IMR-90 (cell line): ENCODE results near the gene COX7A1. TPM values are rescaled to one million over a fixed set of nuclear protein-coding genes. Genes with fewer than 3 reads are reported as not detected.
A peak's percentile ranks its signal among the peaks of the same experiment; 100 is the strongest.

Experiments
- ATAC-seq: fragments of 200-7000 bp; cut with Tn5 transposase; 2 replicates; pipeline ENCODE4 v1.9.1; 2020; ENCODE audit warnings: low read depth, mild to moderate bottlenecking, moderate library complexity
- Bru-seq: library from RNA; stranded (reverse); fragments of 400-500 nt; gene quantifications from one replicate; lab custom pipeline; 2021; lab: Mats Ljungman, UMichigan
- BruChase-seq, 2 experiments: library from RNA; stranded (reverse); fragments of 400-500 nt; gene quantifications; one replicate each; lab custom pipeline; 2021; lab: Mats Ljungman, UMichigan
- BruUV-seq: library from RNA; stranded (reverse); fragments of 400-500 nt; replicated peaks from 2 replicates; lab custom pipeline; 2021; lab: Mats Ljungman, UMichigan
- CTCF ChIA-PET: fragments of 300-600 bp; formaldehyde crosslinking; extraction: SDS; loops from one replicate; lab custom pipeline; 2021; ENCODE audit warnings: antibody characterized with exemption; lab: Yijun Ruan, JAX
- POLR2A ChIA-PET: fragments of 300-600 bp; sonication (Branson Sonifier 250); formaldehyde crosslinking; loops from one replicate; lab custom pipeline; 2022; ENCODE audit warnings: antibody characterized with exemption; ENCODE audit not compliant: unreplicated experiment; lab: Charles Lee
- DNase-seq: peaks from one replicate; pipeline ENCODE4 v3.0.0; 2013
- H2AFZ ChIP-seq: replicated peaks from 2 replicates; pipeline ENCODE3; 2013; ENCODE audit warnings: low read length, mild to moderate bottlenecking; ENCODE audit not compliant: poor library complexity
- H2AK5ac ChIP-seq: 2 replicates; pipeline ENCODE4 v1.6.1; 2013; ENCODE audit warnings: low read depth, low read length, inconsistent platforms
- H2AK9ac ChIP-seq: replicated peaks from 2 replicates; pipeline ENCODE3; 2013; ENCODE audit warnings: mild to moderate bottlenecking, low read depth, low read length, moderate library complexity; ENCODE audit not compliant: poor library complexity
- H2BK120ac ChIP-seq: 2 replicates; pipeline ENCODE4 v1.6.1; 2013; ENCODE audit warnings: low read depth, low read length, inconsistent platforms
- H2BK15ac ChIP-seq: 3 replicates; pipeline ENCODE4 v1.6.1; 2013; ENCODE audit warnings: low read depth, low read length, inconsistent platforms
- H2BK20ac ChIP-seq: 2 replicates; pipeline ENCODE4 v1.6.1; 2013; ENCODE audit warnings: low read depth, mild to moderate bottlenecking, inconsistent platforms, low read length, moderate library complexity
- H2BK5ac ChIP-seq: 2 replicates; pipeline ENCODE4 v1.6.1; 2013; ENCODE audit warnings: mild to moderate bottlenecking, low read depth, low read length, inconsistent platforms; ENCODE audit not compliant: poor library complexity, severe bottlenecking
- H3K14ac ChIP-seq: replicated peaks from 2 replicates; pipeline ENCODE4 v1.6.1; 2013; ENCODE audit warnings: low read depth, low read length, inconsistent platforms
- H3K18ac ChIP-seq: 2 replicates; pipeline ENCODE4 v1.6.1; 2013; ENCODE audit warnings: low read depth, low read length, control low read depth
- H3K23ac ChIP-seq: 2 replicates; pipeline ENCODE4 v1.6.1; 2013; ENCODE audit warnings: low read depth, low read length, inconsistent platforms
- H3K27ac ChIP-seq: 2 replicates; pipeline ENCODE4 v1.5.1; 2013; ENCODE audit warnings: mild to moderate bottlenecking, control low read depth, low read length; ENCODE audit not compliant: insufficient read depth
- H3K27me3 ChIP-seq: 2 replicates; pipeline ENCODE4 v1.6.1; 2013; ENCODE audit warnings: low read length; ENCODE audit not compliant: control insufficient read depth, insufficient read depth
- H3K36me3 ChIP-seq: 2 replicates; pipeline ENCODE4 v1.6.1; 2013; ENCODE audit warnings: low read length, mixed read lengths; ENCODE audit not compliant: control insufficient read depth, insufficient read depth
- H3K4ac ChIP-seq: 2 replicates; pipeline ENCODE4 v1.6.1; 2013; ENCODE audit warnings: low read depth, low read length, inconsistent platforms
- H3K4me1 ChIP-seq: 2 replicates; pipeline ENCODE4 v1.6.1; 2013; ENCODE audit warnings: low read length, mixed read lengths; ENCODE audit not compliant: control insufficient read depth, insufficient read depth
- H3K4me2 ChIP-seq: 2 replicates; pipeline ENCODE4 v1.6.1; 2013; ENCODE audit warnings: low read depth, mild to moderate bottlenecking, control low read depth, low read length, moderate library complexity
- H3K4me3 ChIP-seq: 2 replicates; pipeline ENCODE4 v1.5.1; 2013; ENCODE audit warnings: low read depth, mild to moderate bottlenecking, control low read depth, low read length, moderate library complexity; ENCODE audit not compliant: insufficient read depth
- H3K56ac ChIP-seq: 2 replicates; pipeline ENCODE4 v1.6.1; 2013; ENCODE audit warnings: low read length, inconsistent platforms; ENCODE audit not compliant: insufficient read depth; ENCODE audit errors: extremely low read depth
- H3K79me1 ChIP-seq, 2 experiments: 2 replicates each; pipeline ENCODE4 v1.6.1; 2013; ENCODE audit warnings: low read length in 2 of 2, inconsistent platforms in 1 of 2, low read depth in 1 of 2
- H3K9ac ChIP-seq: 2 replicates; pipeline ENCODE4 v1.6.1; 2013; ENCODE audit warnings: low read depth, low read length, control low read depth
- H3K9me1 ChIP-seq: 2 replicates; pipeline ENCODE4 v1.6.1; 2013; ENCODE audit warnings: low read length, inconsistent platforms; ENCODE audit not compliant: insufficient read depth
- H3K9me3 ChIP-seq: 2 replicates; pipeline ENCODE4 v1.6.1; 2013; ENCODE audit warnings: low read length; ENCODE audit not compliant: control insufficient read depth, insufficient read depth
- H4K20me1 ChIP-seq: 2 replicates; pipeline ENCODE4 v1.6.1; 2013; ENCODE audit warnings: low read length, inconsistent platforms; ENCODE audit not compliant: insufficient read depth
- H4K5ac ChIP-seq: 2 replicates; pipeline ENCODE4 v1.6.1; 2013; ENCODE audit warnings: mild to moderate bottlenecking, low read depth, low read length, control low read depth
- H4K8ac ChIP-seq, 2 experiments: 2 replicates each; pipeline ENCODE4 v1.6.1; 2013; ENCODE audit warnings: low read depth in 2 of 2, low read length in 2 of 2, control low read depth in 1 of 2, inconsistent platforms in 1 of 2
- H4K91ac ChIP-seq: 2 replicates; pipeline ENCODE4 v1.6.1; 2013; ENCODE audit warnings: low read depth, low read length, inconsistent platforms; ENCODE audit not compliant: insufficient read depth
- BHLHE40 ChIP-seq: fragments of 150-350 bp; IDR thresholded peaks from 2 replicates; pipeline ENCODE4 v1.6.1; 2016; ENCODE audit warnings: mild to moderate bottlenecking, low read depth, low read length
- CEBPB ChIP-seq: IDR thresholded peaks from 2 replicates; pipeline ENCODE4 v1.6.1; 2012; ENCODE audit warnings: low read depth, low read length, improper control_type of control experiment
- MAFK ChIP-seq: IDR thresholded peaks from 2 replicates; pipeline ENCODE4 v1.6.1; 2012; ENCODE audit warnings: low read depth, low read length, improper control_type of control experiment
- MAZ ChIP-seq: IDR thresholded peaks from 2 replicates; pipeline ENCODE4 v1.6.1; 2012; ENCODE audit warnings: low read depth, mild to moderate bottlenecking, low read length, improper control_type of control experiment, moderate library complexity, borderline replicate concordance
- MXI1 ChIP-seq: IDR thresholded peaks from 2 replicates; pipeline ENCODE4 v1.6.1; 2012; ENCODE audit warnings: low read depth, mild to moderate bottlenecking, low read length, moderate library complexity, borderline replicate concordance
- POLR2A ChIP-seq: IDR thresholded peaks from 2 replicates; pipeline ENCODE4 v1.6.1; 2012; ENCODE audit warnings: mild to moderate bottlenecking, low read depth, low read length
- RAD21 ChIP-seq: IDR thresholded peaks from 2 replicates; pipeline ENCODE4 v1.6.1; 2012; ENCODE audit warnings: low read length, improper control_type of control experiment
- RCOR1 ChIP-seq: IDR thresholded peaks from 2 replicates; pipeline ENCODE4 v1.6.1; 2012; ENCODE audit warnings: mild to moderate bottlenecking, low read length, improper control_type of control experiment; ENCODE audit not compliant: insufficient replicate concordance
- WGBS, 2 experiments: methylation state at CpG; one replicate each; pipeline versions ENCODE4 v1.1.5 to v1.1.7; 2013; ENCODE audit warnings: missing lambda C conversion rate in 2 of 2; ENCODE audit not compliant: insufficient read length in 1 of 2; ENCODE audit errors: extremely low coverage in 2 of 2; 5-methylcytosine and 5-hydroxymethylcytosine counted together
- dilution Hi-C: fragments of 300-500 bp; cut with HindIII; formaldehyde crosslinking; loops from one replicate; pipeline ENCODE4 v1.14.3; 2018; ENCODE audit warnings: low sequenced_read_pairs; ENCODE audit not compliant: unreplicated experiment
- in situ Hi-C: fragments of 300-500 bp; cut with MboI; formaldehyde crosslinking; loops from 3 replicates; pipeline ENCODE4 v1.14.3; 2019; ENCODE audit warnings: low sequenced_read_pairs, inconsistent platforms, mixed read lengths
- intact Hi-C: fragments of 100-400 bp; cut with micrococcal nuclease; formaldehyde crosslinking; loops from 2 replicates; pipeline ENCODE4 v1.10.0; 2022
- long read RNA-seq: library from polyadenylated mRNA; unstranded; transcript quantifications from one replicate; pipeline ENCODE4 v2.0.0, GENCODE V29; 2021; ENCODE audit not compliant: unreplicated experiment
- polyA plus RNA-seq, 3 experiments: library from polyadenylated mRNA; depleted of rRNA; stranded (reverse); fragments of >200 nt; gene quantifications; 2 replicates each; pipeline ENCODE4 v1.2.3, GENCODE V29; 2012; ENCODE audit warnings: low replicate concordance in 1 of 3
- total RNA-seq: library from RNA; depleted of rRNA; stranded (reverse); fragments of >200 nt; gene quantifications from 2 replicates; pipeline ENCODE4 v1.2.3, GENCODE V29; 2012; rRNA removed
- TF ChIP-seq, protein P1 (sequence below): conservative IDR thresholded peaks from 2 replicates; pipeline ENCODE4 v1.5.1; 2012; ENCODE audit warnings: mild to moderate bottlenecking, low read depth, low read length, improper control_type of control experiment
- TF ChIP-seq, protein P2 (sequence below): fragments of 150-350 bp; IDR thresholded peaks from 2 replicates; pipeline ENCODE4 v1.6.1; 2016; ENCODE audit warnings: low read depth, mild to moderate bottlenecking, low read length, moderate library complexity, borderline replicate concordance
- TF ChIP-seq, protein P3 (sequence below): fragments of 150-350 bp; IDR thresholded peaks from 2 replicates; pipeline ENCODE4 v1.6.1; 2017; ENCODE audit warnings: mild to moderate bottlenecking, antibody characterized with exemption, low read length, low read depth

Gene COX7A1
- 0.54 and 1.1 TPM in 2 replicates for total RNA-seq
- 6.9 and 8.4 TPM in 2 replicates for polyA plus RNA-seq (2012; rRNA removed)
- polyA plus RNA-seq (2012; cell fraction: cytosol; rRNA removed) = 2.9 and 3.3 TPM in 2 replicates
- polyA plus RNA-seq (2012; cell fraction: nucleus; rRNA removed; ENCODE audit: low replicate concordance) = 1.3 and 1.6 TPM in 2 replicates
- percentile 24 among the genes with signal in this experiment for Bru-seq, nascent RNA
- not detected for BruChase-seq, experiment 1, labeled RNA remaining after a 6-hour chase
- BruChase-seq, experiment 2, labeled RNA remaining after a 2-hour chase = percentile 18 among the genes with signal in this experiment
- long read RNA-seq, partial matches to known transcripts = 0 of 3 reads
- long read RNA-seq, other reads (novel, unspliced or antisense) = 1 of 3 reads

DNA sequence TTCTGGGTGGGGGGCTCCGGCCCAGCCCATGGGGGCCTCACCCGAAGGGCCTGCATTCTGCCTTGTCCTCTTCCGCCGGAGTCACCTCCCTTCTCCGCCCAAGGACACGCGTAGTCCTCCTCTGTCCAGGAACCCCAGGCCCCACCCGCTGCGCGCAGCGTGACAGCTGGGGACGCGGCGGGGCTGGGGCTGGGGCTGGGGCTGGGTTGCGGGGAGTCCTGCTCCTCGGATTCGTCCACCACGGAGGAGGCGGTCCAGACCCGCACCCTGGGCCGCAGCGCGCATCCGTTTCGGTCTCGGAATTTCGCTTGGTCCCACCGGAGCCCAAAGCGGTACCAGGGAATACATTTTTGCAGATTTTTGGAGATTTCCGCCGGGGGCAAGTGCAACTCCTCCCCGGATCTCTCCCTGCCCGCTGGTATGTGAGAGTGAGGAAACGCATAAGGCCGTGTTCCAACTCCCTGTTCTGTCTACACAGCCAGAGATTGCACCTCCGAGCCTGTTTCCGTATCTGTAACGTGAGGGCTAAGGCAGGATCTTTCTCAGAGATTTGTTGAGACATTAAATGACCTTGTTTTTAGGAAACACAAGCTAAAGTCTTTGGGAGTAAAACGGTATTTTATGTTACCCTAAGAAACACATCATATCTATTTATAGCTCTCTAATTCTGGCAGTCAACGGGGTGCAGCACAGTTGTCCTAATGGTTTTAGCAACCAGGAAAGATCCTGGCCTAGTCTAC is at the start of gene COX7A1:
Gene COX7A1, minus strand, starts transcription at position 96 of the 740 bp plus-strand sequence. Its CDS starts 40 bp downstream, at position 56.
- no peak within 1 kb of the TSS for H3K18ac ChIP-seq
- no TSS peak for BruUV-seq
- no peak within 1 kb of the TSS for H2BK5ac ChIP-seq
- H3K4me3 ChIP-seq = 0 out of 2 replicates have a peak within 1 kb of the TSS, but pooled peaks have one; percentile 1
- peaks cover 29% of the 10 kb centered on the region for H3K36me3 ChIP-seq
- no peak within 1 kb of the TSS for H3K14ac ChIP-seq
- H3K4me2 ChIP-seq = peak within 1 kb of the TSS; percentile 35; the same call in 1 of the 2 replicates
- H2BK20ac ChIP-seq = no peak within 1 kb of the TSS
- H3K79me1 ChIP-seq = peaks cover 4 to 28% of the 10 kb centered on the region in 2 experiments; a peak in 2 of 4 replicates
- H3K9ac ChIP-seq = no peak within 1 kb of the TSS
- H4K20me1 ChIP-seq = peaks cover 10% of the 10 kb centered on the region
- H3K4me1 ChIP-seq = peaks cover 6% of the 10 kb centered on the region; the same call in 1 of the 2 replicates
- ChIA-PET CTCF (interaction anchor here (0.7 to 0.9 kb wide), 3 partner anchors 17 to 75 kb away, joined by 4 to 6 read pairs (median 4); no protein-coding TSS in a partner anchor), POLR2A (no interaction called here)
- H3K4ac ChIP-seq = peak within 1 kb of the TSS; percentile 27; the same call in 1 of the 2 replicates
- H3K9me1 ChIP-seq = no peaks in the 10 kb centered on the region; the same call in 1 of the 2 replicates
- DNase-seq (peak; percentile 13), ATAC-seq (peak; percentile 40)
- 28% methylated on average over 5 of the region's 40 CpGs; no CpG with 5 or more reads in 1 of the 2 experiments for WGBS, 2 experiments
- peak within 1 kb of the TSS in 1 of 2 experiments; percentile 13; a peak in 2 of 4 replicates for H4K8ac ChIP-seq
- in situ Hi-C loops (no loop called here), dilution Hi-C loops (no loop called here), intact Hi-C loops (no loop called here)
- no peak within 1 kb of the TSS; the same call in 1 of the 2 replicates for H3K23ac ChIP-seq
- no peak within 1 kb of the TSS for H3K56ac ChIP-seq
- peak within 1 kb of the TSS; percentile 77 for H2AFZ ChIP-seq
- H2BK15ac ChIP-seq = no peak within 1 kb of the TSS
- no peak within 1 kb of the TSS for H3K27ac ChIP-seq
- H4K5ac ChIP-seq = no peak within 1 kb of the TSS; the same call in 1 of the 2 replicates
- H2AK5ac ChIP-seq = no peak within 1 kb of the TSS
- H3K9me3 ChIP-seq = no peaks in the 10 kb centered on the region
- no peak within 1 kb of the TSS for H4K91ac ChIP-seq
- H2BK120ac ChIP-seq = no peak within 1 kb of the TSS
- H2AK9ac ChIP-seq = peak within 1 kb of the TSS; percentile 87
- H3K27me3 ChIP-seq = no peaks in the 10 kb centered on the region
- TF ChIP-seq CEBPB (no peak), MAZ (no peak), RAD21 (no peak), MXI1 (no peak), MAFK (no peak), BHLHE40 (no peak), RCOR1 (no peak), POLR2A (no peak)
- TF ChIP-seq, protein P1, sequence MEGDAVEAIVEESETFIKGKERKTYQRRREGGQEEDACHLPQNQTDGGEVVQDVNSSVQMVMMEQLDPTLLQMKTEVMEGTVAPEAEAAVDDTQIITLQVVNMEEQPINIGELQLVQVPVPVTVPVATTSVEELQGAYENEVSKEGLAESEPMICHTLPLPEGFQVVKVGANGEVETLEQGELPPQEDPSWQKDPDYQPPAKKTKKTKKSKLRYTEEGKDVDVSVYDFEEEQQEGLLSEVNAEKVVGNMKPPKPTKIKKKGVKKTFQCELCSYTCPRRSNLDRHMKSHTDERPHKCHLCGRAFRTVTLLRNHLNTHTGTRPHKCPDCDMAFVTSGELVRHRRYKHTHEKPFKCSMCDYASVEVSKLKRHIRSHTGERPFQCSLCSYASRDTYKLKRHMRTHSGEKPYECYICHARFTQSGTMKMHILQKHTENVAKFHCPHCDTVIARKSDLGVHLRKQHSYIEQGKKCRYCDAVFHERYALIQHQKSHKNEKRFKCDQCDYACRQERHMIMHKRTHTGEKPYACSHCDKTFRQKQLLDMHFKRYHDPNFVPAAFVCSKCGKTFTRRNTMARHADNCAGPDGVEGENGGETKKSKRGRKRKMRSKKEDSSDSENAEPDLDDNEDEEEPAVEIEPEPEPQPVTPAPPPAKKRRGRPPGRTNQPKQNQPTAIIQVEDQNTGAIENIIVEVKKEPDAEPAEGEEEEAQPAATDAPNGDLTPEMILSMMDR = no peak
- TF ChIP-seq, protein P2, sequence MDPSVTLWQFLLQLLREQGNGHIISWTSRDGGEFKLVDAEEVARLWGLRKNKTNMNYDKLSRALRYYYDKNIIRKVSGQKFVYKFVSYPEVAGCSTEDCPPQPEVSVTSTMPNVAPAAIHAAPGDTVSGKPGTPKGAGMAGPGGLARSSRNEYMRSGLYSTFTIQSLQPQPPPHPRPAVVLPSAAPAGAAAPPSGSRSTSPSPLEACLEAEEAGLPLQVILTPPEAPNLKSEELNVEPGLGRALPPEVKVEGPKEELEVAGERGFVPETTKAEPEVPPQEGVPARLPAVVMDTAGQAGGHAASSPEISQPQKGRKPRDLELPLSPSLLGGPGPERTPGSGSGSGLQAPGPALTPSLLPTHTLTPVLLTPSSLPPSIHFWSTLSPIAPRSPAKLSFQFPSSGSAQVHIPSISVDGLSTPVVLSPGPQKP = no peak
- TF ChIP-seq, protein P3, sequence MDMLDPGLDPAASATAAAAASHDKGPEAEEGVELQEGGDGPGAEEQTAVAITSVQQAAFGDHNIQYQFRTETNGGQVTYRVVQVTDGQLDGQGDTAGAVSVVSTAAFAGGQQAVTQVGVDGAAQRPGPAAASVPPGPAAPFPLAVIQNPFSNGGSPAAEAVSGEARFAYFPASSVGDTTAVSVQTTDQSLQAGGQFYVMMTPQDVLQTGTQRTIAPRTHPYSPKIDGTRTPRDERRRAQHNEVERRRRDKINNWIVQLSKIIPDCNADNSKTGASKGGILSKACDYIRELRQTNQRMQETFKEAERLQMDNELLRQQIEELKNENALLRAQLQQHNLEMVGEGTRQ = no peak
